Keratinocyte (primary cell): Measurements from ENCODE around the gene BNC2.

Experiments
- CTCF ChIP-seq, 3 experiments: IDR thresholded peaks in 1 of 3; conservative IDR thresholded peaks in 1 of 3; optimal IDR thresholded peaks in 1 of 3; 2 replicates in 2 of 3; 3 replicates in 1 of 3; pipeline versions ENCODE3 to v1.5.1; 2011; ENCODE audit warnings: low read length in 3 of 3, mild to moderate bottlenecking in 3 of 3, moderate library complexity in 2 of 3, control low read depth in 1 of 3, inconsistent platforms in 1 of 3; ENCODE audit not compliant: insufficient read depth in 2 of 3; ENCODE audit errors: extremely low read depth in 1 of 3
- EZH2 ChIP-seq: IDR thresholded peaks from one replicate; pipeline ENCODE4 v1.6.1; 2012; ENCODE audit warnings: inconsistent platforms, mild to moderate bottlenecking, low read length, moderate library complexity

GRCh38 chr9:16825331-16825725 lies 45.1 kb downstream of the BNC2 start:
- TF ChIP-seq EZH2 (no peak), CTCF (optimal IDR thresholded peaks at IDR 0.05 in 1 of 3, IDR thresholded peaks at IDR 0.05 in 1 of 3, conservative IDR thresholded peaks at IDR 0.05 in 1 of 3; ENCODE audit: extremely low read depth in 1 of 3, insufficient read depth in 2 of 3, low read length in 3 of 3) (no peak)
